Right lobe of liver (tissue), 4 donors: ENCODE measurements around the gene RGS6.

Experiments
- POLR2A ChIP-seq: fragments of 450-650 bp; IDR thresholded peaks from one replicate; pipeline ENCODE4 v1.6.1; 2017; ENCODE audit warnings: antibody characterized with exemption, mild to moderate bottlenecking
- TF ChIP-seq, protein P1 (sequence below), 4 donors: fragments of 200-600 bp in 3 of 4; fragments of 450-650 bp in 1 of 4; IDR thresholded peaks; one replicate each; pipeline versions ENCODE4 v1.5.1 to v1.8.0; 2016 to 2022; ENCODE audit warnings: antibody characterized with exemption in 4 of 4, mild to moderate bottlenecking in 2 of 4
- donor health status: DM: no; HTN: no; CAD: no.
- donor health status: DM: no; HTN: no; CAD: no.
- donor health status: DM: no; HTN: yes; CAD: no.

DNA sequence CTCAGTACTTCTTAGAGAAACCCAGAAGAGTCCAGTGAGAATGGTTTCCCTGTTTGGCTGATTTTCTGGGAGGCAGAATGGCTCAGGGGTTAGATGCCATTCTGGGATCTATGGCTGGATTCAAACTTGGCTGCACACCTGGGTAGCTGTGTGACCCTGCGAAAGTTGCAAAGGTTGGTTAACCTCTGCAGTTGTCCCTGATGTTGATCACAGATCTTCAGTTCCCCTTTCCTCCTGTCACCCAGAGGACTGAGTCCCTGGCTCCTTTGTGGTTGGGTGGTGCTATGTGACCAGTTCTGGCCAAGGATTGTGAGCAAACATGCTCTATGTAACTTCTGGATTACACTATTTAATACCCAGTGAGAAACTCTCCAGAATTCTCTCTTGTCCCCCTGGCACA lies 418.0 kb downstream of the RGS6 start:
- TF ChIP-seq, protein P1, sequence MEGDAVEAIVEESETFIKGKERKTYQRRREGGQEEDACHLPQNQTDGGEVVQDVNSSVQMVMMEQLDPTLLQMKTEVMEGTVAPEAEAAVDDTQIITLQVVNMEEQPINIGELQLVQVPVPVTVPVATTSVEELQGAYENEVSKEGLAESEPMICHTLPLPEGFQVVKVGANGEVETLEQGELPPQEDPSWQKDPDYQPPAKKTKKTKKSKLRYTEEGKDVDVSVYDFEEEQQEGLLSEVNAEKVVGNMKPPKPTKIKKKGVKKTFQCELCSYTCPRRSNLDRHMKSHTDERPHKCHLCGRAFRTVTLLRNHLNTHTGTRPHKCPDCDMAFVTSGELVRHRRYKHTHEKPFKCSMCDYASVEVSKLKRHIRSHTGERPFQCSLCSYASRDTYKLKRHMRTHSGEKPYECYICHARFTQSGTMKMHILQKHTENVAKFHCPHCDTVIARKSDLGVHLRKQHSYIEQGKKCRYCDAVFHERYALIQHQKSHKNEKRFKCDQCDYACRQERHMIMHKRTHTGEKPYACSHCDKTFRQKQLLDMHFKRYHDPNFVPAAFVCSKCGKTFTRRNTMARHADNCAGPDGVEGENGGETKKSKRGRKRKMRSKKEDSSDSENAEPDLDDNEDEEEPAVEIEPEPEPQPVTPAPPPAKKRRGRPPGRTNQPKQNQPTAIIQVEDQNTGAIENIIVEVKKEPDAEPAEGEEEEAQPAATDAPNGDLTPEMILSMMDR (IDR thresholded peaks at IDR 0.05): no peak
- no peak for TF ChIP-seq POLR2A
